GM23338 (cell line): ENCODE results near the gene ITIH6. TPM values are rescaled to one million over a fixed set of nuclear protein-coding genes. Genes with fewer than 3 reads are reported as not detected.

Source experiments
- ATAC-seq: fragments of 200-7000 bp; cut with Tn5 transposase; 3 replicates; pipeline ENCODE4 v1.9.1; 2020
- DNase-seq: peaks from one replicate; pipeline ENCODE4 v3.0.0-alpha.2; 2015; ENCODE audit warnings: low spot score
- H2AFZ ChIP-seq: fragments of 200-600 bp; sonication (generic); 2 replicates; pipeline ENCODE4 v1.8.0; 2016; ENCODE audit warnings: antibody characterized with exemption, mild to moderate bottlenecking, moderate library complexity
- H3F3A ChIP-seq: fragments of 200-600 bp; sonication (generic); replicated peaks from 2 replicates; pipeline ENCODE4 v1.8.0; 2017; ENCODE audit warnings: antibody characterized with exemption, mixed run types, low read depth
- H3K27ac ChIP-seq: fragments of 200-600 bp; sonication (generic); 2 replicates; pipeline ENCODE4 v1.6.1; 2016; ENCODE audit warnings: low read depth
- H3K27me3 ChIP-seq: fragments of 200-600 bp; sonication (generic); 2 replicates; pipeline ENCODE4 v1.8.0; 2016; ENCODE audit warnings: mild to moderate bottlenecking, mixed run types, moderate library complexity; ENCODE audit not compliant: insufficient read depth
- H3K36me3 ChIP-seq: fragments of 200-600 bp; sonication (generic); 2 replicates; pipeline ENCODE4 v1.8.0; 2016; ENCODE audit warnings: mild to moderate bottlenecking; ENCODE audit not compliant: insufficient read depth
- H3K4me1 ChIP-seq: fragments of 200-600 bp; sonication (generic); 2 replicates; pipeline ENCODE4 v1.8.0; 2016; ENCODE audit warnings: mild to moderate bottlenecking, moderate library complexity; ENCODE audit not compliant: insufficient read depth
- H3K4me2 ChIP-seq: fragments of 200-600 bp; sonication (generic); 2 replicates; pipeline ENCODE4 v1.7.1; 2017; ENCODE audit warnings: mixed run types
- H3K4me3 ChIP-seq: fragments of 200-600 bp; sonication (generic); 2 replicates; pipeline ENCODE4 v1.6.1; 2016; ENCODE audit warnings: mixed run types
- H3K79me2 ChIP-seq: fragments of 200-600 bp; sonication (generic); replicated peaks from 2 replicates; pipeline ENCODE4 v1.8.0; 2017; ENCODE audit warnings: mild to moderate bottlenecking; ENCODE audit not compliant: insufficient read depth
- H3K9me2 ChIP-seq: fragments of 200-600 bp; sonication (generic); 2 replicates; pipeline ENCODE4 v1.8.0; 2017; ENCODE audit not compliant: insufficient read depth
- H4K20me1 ChIP-seq: fragments of 200-600 bp; sonication (generic); replicated peaks from 2 replicates; pipeline ENCODE4 v1.8.0; 2017; ENCODE audit warnings: mild to moderate bottlenecking; ENCODE audit not compliant: insufficient read depth
- H3K27ac Mint-ChIP-seq: 2 replicates; pipeline ENCODE4 v1.8.0; 2020; ENCODE audit warnings: inconsistent platforms, mild to moderate bottlenecking, moderate library complexity, mixed read lengths
- H3K27me3 Mint-ChIP-seq: 3 replicates; pipeline ENCODE4 v1.8.0; 2022; ENCODE audit warnings: low read depth, mild to moderate bottlenecking, moderate library complexity, mixed read lengths, inconsistent platforms; ENCODE audit not compliant: insufficient read depth, poor library complexity
- H3K36me3 Mint-ChIP-seq: 3 replicates; pipeline ENCODE4 v1.8.0; 2021; ENCODE audit warnings: low read depth, mild to moderate bottlenecking, inconsistent platforms, moderate library complexity, mixed read lengths
- H3K4me1 Mint-ChIP-seq: 3 replicates; pipeline ENCODE4 v1.8.0; 2020; ENCODE audit warnings: mild to moderate bottlenecking, inconsistent platforms, mixed read lengths
- H3K4me3 Mint-ChIP-seq: 3 replicates; pipeline ENCODE4 v1.8.0; 2021; ENCODE audit warnings: moderate library complexity, mild to moderate bottlenecking, inconsistent platforms, mixed read lengths
- H3K9me3 Mint-ChIP-seq: 3 replicates; pipeline ENCODE4 v1.8.0; 2020; ENCODE audit warnings: moderate library complexity, mild to moderate bottlenecking, inconsistent platforms, mixed read lengths
- CREB1 ChIP-seq: fragments of 250-450 bp; sonication (Bioruptor Pico); IDR thresholded peaks from 2 replicates; pipeline ENCODE4 v1.5.0; 2020; ENCODE audit warnings: low read depth, mild to moderate bottlenecking, moderate library complexity
- CTCF ChIP-seq, 2 experiments: fragments of 200-600 bp in 1 of 2; sonication (generic) in 1 of 2; conservative IDR thresholded peaks; 2 replicates each; pipeline versions ENCODE4 v1.5.1 to v1.6.1; 2016 to 2017; ENCODE audit warnings: antibody characterized with exemption in 2 of 2, low read depth in 2 of 2, mild to moderate bottlenecking in 2 of 2, moderate library complexity in 1 of 2
- EZH2phosphoT487 ChIP-seq: fragments of 200-600 bp; sonication (generic); IDR thresholded peaks from one replicate; pipeline ENCODE4 v1.8.1; 2018; ENCODE audit warnings: antibody characterized with exemption; ENCODE audit not compliant: unreplicated experiment
- POLR2AphosphoS5 ChIP-seq: IDR thresholded peaks from 2 replicates; pipeline ENCODE4 v1.6.1; 2016; ENCODE audit warnings: antibody characterized with exemption, low read depth
- REST ChIP-seq: IDR thresholded peaks from one replicate; pipeline ENCODE4 v1.6.1; 2018; ENCODE audit warnings: antibody characterized with exemption; ENCODE audit not compliant: unreplicated experiment
- ZNF331 ChIP-seq: fragments of 250-450 bp; sonication (Bioruptor Pico); IDR thresholded peaks from 2 replicates; pipeline ENCODE4 v1.5.0; 2020; ENCODE audit warnings: low read depth, mild to moderate bottlenecking, moderate library complexity
- ZNF462 ChIP-seq: fragments of 250-450 bp; sonication (Bioruptor Pico); IDR thresholded peaks from 2 replicates; pipeline ENCODE4 v1.5.0; 2020; ENCODE audit warnings: mild to moderate bottlenecking, moderate library complexity
- polyA plus RNA-seq: library from polyadenylated mRNA; unstranded; fragments of >200 nt; fragmentation: Nextera tagmentation; extraction: Ambion mirVana; gene quantifications from 2 replicates; pipeline ENCODE4 v1.2.1, GENCODE V29; 2016
- total RNA-seq: library from RNA; depleted of rRNA; stranded (reverse); fragments of >200 nt; shearing (Covaris generic); gene quantifications from 2 replicates; pipeline ENCODE4 v1.2.3, GENCODE V29; 2014

ITIH6 gene
- total and polyA plus RNA-seq, 2 experiments from 2014 or later: not detected

GRCh38 chrX:54818221-54818620 is 20.2 kb upstream of the ITIH6 start (continued):
- no peak for TF ChIP-seq ZNF462
- no peak for TF ChIP-seq CTCF (conservative IDR thresholded peaks at IDR 0.05; ENCODE audit: low read depth in 2 of 2)
- TF ChIP-seq ZNF331: no peak
- no peak for TF ChIP-seq POLR2AphosphoS5

- no peak overlapping the region; the same call in 1 of the 2 replicates for H3K27ac Mint-ChIP-seq
- TF ChIP-seq CTCF (conservative IDR thresholded peaks at IDR 0.05; ENCODE audit: low read depth in 2 of 2) (no peak), EZH2phosphoT487 (no peak), CREB1 (CRISPR knock-in tag) (no peak), REST (no peak)
Observed at GRCh38 chrX:54817220-54817820, 19.3 kb upstream of the ITIH6 start.

More at GRCh38 chrX:54817220-54817820, 19.3 kb upstream of the ITIH6 start:
- Histone ChIP-seq H3K27ac (no peak overlapping the region), H3K4me3 (no peak overlapping the region), H3K27me3 (no peaks in the 10 kb centered on the region), H4K20me1 (no peaks in the 10 kb centered on the region), H3K4me1 (no peaks in the 10 kb centered on the region), H3K36me3 (peaks cover 3% of the 10 kb centered on the region; the same call in 1 of the 2 replicates), H3K9me2 (no peaks in the 10 kb centered on the region), H3K79me2 (no peaks in the 10 kb centered on the region), H2AFZ (no peak overlapping the region), H3F3A (no peaks in the 10 kb centered on the region), H3K4me2 (no peak overlapping the region)
- ATAC-seq (no peak), DNase-seq (no peak)
- H3K4me1 Mint-ChIP-seq: no peaks in the 10 kb centered on the region
- H3K9me3 Mint-ChIP-seq: no peaks in the 10 kb centered on the region; the same call in 2 of the 3 replicates
- H3K4me3 Mint-ChIP-seq: no peak overlapping the region
- peaks cover 6% of the 10 kb centered on the region for H3K27me3 Mint-ChIP-seq
- peaks cover 40% of the 10 kb centered on the region for H3K36me3 Mint-ChIP-seq
